ENCODE results near the gene SNAPC4.
"Not testable (repeated sequence)": the region's sequence is repeated elsewhere in the genome, so short reads cannot be mapped to it uniquely, and the experiment has no call there.

SNAPC4 gene

DNA sequence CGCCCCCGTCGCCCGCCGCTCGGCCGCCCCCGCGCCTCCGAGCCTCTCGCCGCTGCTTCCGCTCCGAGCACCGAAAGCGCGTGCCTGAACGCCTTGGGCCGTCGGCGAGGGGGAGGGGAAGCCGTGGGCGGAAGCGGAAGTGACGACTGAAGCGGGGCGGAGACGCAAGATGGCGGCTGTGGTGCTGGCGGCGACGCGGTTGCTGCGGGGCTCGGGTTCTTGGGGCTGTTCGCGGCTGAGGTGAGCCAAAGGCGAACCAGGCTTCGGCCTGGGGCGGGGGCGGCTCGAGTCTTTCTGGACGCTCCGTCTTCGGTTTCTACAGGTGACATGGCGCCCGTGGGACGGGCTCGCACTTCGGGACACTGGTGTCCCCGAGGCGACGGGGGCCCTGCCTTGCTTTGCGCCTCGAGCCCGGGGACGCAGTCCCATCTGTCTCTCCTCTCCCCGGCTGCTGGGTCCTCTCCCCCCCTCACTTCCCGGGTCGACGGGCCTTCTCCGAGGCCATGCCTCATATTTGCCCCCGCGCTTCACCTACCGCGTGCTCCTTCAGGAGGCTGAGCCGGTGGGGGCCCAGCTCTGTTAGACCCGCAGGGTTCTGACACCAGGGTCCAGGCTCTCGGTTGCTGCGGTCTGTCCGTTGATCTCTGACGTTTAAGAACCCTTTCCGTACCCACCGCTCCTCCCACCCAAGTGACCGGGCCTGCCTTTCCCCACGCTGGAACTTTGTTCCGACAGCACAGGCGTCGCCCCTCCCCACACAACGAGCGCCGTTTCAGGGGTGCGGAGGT is 10.7 kb upstream of the SNAPC4 start, which contains the start of the genes ENTR1 and PMPCA:
ENTR1 (minus strand) TSS at position 115 of the 788 bp plus-strand sequence. CDS start 217 bp downstream, outside the sequence.
PMPCA (plus strand) TSS at position 159 of the 788 bp plus-strand sequence; CDS start at position 170, 11 bp downstream.
- peak; percentile 80 for DNase-seq (ENCODE audit: low read depth)

DNA sequence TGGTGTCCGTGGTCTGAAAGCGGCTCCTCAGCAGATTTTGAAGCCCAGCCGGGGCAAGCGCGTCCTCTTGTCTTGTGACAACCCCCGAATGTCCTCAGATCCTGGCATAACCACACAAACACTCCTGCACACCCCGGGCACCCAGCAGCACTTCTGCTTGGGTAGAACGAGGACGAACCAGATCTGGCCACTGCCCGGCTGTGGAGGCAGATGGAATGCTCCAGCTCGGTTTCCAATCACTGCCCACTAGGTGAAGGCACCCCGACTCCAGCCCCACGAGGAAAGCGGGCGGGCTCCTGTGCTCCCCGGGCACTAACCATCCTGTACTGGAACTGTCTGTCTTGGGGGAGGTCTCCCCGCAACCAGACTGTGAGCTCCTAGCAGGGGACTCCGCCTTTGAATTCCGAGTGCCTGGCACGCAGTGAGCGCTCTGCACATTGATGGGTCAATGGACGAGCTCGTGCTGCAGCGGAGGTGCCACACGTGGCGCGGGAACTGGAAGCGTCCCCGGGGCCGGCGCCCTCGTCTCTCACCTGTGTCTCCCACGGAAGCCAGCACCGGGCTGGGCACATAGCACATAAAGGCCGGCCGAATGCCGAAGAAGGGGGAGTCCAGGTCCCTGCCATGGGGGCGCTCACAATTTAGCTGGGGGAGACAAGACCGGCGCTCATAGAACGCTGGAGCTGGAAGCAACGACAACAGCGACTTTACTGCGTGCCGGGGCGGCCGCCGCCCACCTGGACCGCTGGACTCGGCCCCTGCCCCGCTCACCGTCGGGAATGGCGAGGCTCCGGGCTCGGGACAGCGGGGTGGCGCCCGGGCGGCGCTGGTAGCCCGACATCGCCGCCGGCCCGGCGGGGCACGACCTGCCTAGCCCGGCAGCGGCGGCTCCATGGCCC is 9.8 kb upstream of the SNAPC4 start:
- DNase-seq (ENCODE audit: low read depth) = peak; percentile 45

DNA sequence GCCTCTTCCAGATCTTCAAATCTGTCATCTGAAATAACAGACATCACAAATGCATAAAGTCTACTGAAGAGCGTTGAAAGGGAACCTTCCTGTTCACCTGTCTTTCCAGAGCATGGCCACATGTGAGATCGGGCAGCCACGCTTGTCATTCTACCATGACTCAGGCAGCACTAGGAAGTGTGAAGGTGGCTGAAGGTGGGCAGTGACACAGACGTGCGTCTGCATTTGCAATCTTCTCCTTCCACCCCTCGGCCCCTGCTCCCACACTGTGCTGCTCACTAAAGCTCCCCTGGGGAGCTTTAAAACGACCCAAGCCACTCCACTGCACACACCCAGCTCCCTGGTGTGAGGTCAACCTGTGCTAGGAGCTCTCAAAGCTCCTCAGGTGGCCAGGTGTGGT is 7.9 kb upstream of the SNAPC4 start:
- DNase-seq (ENCODE audit: low read depth) = no peak

DNA sequence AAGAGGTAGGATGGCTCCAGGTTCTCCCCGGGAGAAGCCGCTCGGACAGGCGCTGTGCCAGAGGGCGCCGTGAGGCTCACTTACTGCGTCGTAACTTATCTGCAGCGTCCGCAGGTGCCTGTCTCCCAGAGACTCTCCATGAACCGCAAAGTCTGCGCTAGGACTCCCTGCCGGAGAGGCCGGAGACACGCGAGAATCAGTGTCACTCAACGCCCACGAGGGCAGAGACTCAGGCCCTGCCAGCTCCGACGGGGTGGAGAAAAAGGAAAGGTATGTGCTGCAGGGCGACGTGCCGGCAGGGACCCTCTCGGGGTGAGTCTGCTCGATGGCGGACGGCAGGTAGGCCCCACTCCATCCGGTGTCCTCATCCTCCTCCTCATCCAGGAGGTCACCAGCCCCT is 7.1 kb upstream of the SNAPC4 start:
- not testable (repeated sequence) for DNase-seq (ENCODE audit: low read depth)

DNA sequence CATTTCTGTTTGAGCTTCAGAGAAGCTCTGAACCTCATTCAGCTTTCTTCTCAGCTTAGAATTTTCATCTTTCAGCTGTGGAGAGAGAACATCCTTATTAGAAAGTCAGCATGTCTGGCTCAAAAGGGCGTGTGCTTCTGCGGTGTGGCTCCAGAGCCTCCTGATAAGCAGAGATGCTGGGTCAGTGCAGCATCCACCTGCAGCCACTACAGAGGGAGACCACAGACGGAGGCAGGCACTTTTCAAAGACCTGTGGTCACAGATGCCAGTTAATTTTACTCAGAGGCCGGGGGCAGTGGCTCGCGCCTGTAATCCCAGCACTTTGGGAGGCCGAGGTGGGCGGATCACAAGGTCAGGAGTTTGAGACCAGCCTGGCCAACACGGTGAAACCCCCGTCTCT is 5.9 kb upstream of the SNAPC4 start:
- not testable (repeated sequence) for DNase-seq (ENCODE audit: low read depth)

DNA sequence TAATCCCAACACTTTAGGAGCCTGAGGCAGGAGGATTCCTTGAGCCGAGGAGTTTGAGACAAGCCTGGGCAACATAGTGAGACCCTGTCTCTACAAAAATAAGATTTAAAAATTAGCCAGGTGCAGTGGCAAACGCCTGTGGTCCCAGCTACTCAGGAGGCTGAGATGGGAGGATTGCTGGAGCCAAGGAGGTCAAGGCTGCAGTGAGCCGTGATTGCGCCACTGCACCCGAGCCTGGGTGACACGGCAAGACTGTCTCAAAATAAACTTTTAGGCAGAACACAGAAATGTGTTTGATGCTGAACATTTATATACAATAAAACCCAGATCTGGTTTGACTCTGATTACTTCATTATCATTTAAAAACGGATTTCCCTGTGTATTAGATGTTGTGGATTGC is 5.5 kb upstream of the SNAPC4 start:
- no peak for DNase-seq (ENCODE audit: low read depth)

DNA sequence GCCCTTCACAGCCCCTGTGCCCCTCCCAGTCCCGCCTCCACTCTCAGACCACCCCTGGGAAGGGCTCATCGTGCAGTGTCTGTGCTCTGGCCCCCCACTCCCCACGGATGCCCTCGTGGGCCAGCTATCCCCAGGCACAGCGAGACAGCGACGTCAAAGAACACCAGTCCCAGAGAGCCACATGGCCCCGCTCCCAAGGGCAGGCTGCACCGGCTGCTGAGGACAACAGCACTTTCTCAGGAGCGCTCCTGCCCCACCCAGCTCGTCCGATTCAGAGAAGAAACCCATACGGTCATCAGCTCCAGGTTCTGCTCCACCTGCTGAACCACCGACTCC is 4.8 kb upstream of the SNAPC4 start:
- no peak for DNase-seq (ENCODE audit: low read depth)

DNA sequence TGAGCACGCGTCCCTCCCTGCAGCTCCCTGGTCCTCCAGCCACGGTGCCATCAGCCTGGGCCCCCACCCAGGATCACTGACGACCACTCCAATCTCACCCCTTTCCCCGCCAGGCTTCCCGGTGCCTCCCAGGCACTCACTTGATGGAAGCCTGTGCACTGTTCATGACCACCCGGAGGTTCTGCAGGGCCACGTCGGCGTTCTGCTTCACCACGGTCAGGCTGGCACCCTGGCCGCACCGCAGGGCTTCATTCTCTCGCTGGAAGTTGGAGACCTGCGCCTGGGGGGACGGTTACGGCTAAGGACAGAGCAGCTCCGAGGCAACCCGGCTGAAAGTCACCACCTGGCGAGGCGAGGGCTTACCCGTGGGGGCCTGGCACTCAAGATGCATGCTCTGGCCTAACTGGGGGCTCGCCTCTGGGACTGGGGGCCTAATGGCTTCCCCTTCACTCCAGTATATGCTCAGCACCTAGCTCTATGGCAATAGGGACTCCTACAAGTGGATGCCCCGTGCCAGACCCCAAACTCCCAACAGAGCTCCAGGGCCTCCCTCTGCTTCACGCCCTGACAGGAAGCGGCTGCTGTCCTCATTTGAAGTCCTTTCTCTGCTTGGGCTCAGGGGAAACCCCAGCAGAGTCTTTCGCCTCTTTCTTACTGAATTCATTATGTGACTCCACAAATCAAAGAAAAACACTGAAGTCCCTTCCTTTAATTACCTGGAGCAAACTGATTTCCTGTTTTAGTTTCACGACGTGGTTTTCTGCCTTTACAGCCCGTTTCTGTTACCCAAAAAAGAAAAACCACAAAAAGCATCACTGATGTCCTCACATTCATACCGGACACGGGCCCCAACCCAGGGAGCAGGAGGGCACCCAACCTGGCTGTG is 4.2 kb upstream of the SNAPC4 start:
- DNase-seq (ENCODE audit: low read depth) = no peak

DNA sequence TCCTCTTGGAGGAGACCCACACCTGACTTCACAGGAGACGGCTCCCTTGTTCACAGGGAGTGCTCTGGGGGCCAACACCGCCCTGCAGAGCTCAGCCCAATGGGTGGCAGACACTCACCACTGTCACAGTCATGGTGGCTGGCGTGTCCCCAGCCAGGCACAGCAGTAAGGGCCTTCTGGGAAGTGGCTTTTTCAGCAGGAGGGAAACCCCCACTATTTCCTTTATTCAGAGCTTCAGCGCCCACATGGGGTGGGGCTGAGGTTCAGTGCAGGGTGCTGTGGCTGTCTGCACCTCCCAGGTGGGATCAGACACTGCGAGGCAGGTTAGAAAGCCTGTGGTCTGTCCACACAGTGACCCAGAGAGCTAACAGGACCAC is 3.6 kb upstream of the SNAPC4 start:
- DNase-seq (ENCODE audit: low read depth) = no peak

DNA sequence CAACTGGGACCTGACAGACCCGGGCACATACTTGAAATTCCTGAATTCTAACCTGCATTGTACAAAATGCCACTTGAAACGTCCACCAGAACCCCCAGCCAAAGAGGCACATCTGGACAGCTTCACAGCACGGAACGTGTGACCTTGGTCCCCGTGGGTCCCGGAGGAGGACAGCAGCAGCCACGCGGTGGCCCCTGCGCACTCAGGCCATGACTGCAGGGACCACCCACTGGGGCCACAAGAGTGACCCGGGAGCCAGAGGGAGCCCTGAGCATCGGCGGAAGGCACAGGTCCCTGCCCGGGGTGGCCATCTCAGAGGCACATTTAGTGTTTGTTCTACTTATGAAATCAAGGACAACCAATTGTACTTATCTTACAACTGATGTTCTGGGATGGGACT is 2.1 kb upstream of the SNAPC4 start:
- no peak for DNase-seq (ENCODE audit: low read depth)

DNA sequence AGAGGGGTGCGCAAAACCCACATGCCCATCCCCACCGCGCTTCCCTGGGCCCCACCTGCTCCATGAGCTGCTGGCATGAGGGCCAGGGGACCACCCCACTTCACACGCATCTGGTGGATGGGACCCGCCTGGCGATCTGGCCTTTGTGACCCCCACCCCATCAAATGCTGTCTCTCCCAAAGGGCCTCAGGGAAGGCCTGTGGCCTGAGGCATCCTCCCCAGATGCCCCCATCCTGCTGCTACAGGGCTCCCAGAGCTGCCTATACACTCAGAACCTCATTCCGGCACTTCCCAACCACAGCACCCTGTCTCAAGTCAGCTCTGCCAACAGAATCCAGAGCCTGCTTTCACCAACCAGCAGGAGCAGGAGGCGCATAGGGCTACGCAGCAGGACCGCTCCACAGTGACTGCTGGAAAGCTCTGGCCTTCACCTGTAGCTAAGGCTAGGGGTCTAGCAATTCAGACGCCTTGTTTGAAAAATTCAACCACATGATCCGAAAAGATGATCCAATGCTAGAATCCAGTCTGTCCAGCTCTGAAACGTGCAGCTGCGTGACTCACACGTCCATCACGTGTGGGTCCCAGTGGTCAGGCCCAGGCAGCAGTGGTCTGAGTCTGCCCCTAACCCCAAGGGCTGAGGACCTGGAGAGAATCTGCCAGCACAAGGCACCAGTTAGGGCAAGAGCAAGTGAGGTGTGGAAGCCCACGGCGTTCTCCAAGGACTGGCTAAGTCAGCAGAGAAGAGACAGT is 1.4 kb upstream of the SNAPC4 start:
- peak; percentile 14 for DNase-seq (ENCODE audit: low read depth)

DNA sequence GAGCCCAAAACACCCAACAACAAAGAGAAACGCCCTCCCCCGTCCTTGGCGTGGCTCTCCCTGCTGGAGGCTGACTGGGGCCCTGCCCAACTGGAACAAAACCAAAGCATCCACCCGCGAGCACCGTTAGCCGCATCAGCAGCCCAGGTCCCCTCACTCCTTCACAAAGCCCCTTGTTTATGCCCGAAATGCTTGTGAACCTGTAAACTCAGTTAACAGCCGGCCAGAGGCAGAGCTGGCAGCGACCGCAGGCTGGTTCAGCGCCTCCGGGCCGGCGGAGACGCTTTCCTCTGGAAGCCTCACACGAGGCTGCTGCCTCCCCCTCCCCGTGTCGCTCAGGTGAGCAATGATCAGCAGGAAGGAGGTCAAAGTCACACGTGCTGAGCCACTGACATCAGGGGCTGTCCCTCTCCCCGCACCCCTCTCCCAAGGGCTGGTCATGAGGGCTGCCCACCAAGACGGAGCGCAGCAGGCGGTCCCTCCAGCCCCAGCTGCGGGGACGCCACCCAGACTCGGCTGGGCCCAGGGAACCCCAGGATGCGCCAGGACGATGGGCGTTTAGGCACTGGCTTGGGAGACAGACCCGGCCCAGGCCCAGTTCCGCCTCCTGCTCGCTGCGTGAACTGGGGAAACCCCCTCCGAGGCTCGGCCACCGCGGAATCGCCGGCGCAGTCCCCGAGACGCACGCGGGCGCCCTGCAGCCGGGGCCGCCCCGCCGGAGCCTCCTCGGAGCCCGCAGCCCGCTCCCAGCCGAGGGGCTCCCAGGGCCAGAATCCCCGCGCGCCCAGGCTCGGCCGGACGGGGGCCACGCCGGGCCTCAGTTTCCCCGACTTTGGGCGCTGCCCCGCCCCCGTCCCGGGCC is 563 bp downstream of the SNAPC4 start:
- DNase-seq (ENCODE audit: low read depth) = no peak

DNA sequence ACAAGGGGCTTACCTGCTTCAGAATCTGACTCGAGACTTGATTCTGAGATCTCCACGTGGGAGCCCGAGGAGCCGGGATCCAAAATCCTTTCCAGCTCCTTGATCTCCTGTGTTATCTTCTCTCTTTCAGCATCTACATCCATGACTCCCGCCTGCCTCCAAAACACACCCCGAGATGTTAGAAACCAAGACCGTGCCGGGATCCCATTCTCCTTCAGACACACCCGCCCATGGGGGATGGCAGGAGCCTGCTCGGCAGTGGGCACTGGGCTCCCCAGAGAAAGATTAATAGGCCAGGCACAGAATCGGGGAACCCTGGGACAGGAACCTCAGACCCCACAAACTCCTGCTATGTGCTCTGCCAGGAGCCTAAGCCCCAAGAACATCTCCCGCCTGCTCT is 1.7 kb downstream of the SNAPC4 start:
- no peak for DNase-seq (ENCODE audit: low read depth)

DNA sequence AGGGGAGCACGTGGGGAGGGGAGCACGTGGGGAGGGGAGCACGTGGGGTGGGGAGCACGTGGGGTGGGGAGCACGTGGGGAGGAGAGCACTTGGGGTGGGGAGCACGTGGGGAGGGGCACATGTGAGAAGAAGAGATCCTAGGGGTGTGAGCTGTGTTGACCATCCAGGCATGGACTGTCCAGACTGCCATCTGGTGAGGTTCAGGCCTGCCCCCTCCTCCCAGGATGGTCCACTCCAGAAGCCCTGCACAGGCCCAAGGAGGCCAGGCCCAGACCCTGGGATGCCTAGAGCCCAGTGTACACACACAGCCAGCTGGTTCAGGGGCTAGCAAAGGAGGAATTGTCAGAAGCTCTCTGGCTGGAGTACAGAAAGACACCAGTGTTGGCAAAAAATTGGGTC is 2.3 kb downstream of the SNAPC4 start:
- no peak for DNase-seq (ENCODE audit: low read depth)

DNA sequence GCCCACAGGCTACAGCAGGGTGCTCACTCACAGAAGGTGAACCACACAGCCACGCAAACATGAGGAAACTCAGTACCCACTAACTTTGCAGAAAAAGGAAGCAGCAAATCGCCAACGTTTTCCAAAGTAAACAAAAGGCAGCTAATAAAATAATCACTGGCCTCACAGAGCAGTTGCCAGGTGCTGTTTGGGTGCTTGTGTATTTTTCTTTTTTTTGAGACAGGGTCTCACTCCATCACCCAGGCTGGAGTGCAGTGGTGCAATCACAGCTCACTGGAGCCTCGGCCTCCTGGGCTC is 3.8 kb downstream of the SNAPC4 start:
- DNase-seq (ENCODE audit: low read depth) = no peak

DNA sequence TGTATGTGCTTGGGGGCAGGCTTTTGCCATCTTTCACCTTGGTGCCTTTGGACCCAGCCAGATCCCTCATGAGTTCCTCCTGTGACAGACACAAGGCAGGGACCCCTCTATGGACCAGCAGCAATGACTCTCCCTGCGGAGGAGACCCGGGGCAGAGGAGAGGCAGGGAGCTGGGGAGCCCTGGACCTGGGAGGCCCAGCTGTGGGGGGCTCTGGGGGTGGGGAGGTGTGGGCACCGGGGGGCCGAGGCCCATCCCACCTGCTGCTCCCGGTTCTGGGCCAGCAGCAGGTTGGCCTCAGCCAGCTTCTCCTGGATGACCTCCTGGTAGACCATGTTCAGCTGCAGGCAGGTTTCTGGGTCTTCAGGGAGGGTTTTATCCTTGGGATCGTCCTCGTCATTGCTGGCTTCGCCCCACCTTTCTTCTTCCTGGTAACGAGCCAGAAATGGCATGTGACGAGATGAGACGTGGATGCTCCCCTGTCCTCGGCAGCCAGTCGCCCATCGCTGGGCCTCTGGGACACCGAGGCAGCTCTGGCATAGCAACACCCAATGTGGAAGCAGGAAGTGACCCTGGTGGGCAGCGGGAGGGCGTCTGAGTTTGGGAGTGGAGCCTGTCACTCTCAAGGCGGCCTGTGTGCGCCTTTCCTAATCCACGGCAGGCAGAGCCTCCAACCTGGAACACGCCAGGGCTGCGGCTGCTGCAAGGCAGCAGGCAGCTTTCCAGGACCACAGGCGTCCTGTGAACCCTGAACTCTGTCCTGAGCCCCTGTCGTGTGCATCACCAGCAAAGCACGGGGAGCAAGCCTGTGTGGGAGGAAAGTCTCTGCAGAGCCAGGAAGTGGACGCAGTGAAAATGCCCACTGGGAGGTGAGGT is 4.4 kb downstream of the SNAPC4 start:
- no peak for DNase-seq (ENCODE audit: low read depth)

DNA sequence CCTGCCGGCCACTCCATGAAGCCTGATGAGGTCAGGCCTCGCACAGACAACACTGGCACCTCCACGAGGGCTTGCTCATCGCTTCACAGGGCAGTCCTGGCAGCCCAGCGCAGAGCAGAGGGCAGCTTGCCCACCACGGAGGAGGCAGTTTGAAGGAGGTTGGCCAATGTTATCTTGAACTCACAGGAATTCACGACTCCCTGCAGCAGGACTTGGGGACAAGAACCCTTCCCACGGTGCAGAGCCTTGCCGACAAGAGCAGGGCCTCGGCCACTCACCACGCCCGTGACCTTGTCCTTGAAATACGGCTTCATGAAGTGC is 5.0 kb downstream of the SNAPC4 start:
- no peak for DNase-seq (ENCODE audit: low read depth)

DNA sequence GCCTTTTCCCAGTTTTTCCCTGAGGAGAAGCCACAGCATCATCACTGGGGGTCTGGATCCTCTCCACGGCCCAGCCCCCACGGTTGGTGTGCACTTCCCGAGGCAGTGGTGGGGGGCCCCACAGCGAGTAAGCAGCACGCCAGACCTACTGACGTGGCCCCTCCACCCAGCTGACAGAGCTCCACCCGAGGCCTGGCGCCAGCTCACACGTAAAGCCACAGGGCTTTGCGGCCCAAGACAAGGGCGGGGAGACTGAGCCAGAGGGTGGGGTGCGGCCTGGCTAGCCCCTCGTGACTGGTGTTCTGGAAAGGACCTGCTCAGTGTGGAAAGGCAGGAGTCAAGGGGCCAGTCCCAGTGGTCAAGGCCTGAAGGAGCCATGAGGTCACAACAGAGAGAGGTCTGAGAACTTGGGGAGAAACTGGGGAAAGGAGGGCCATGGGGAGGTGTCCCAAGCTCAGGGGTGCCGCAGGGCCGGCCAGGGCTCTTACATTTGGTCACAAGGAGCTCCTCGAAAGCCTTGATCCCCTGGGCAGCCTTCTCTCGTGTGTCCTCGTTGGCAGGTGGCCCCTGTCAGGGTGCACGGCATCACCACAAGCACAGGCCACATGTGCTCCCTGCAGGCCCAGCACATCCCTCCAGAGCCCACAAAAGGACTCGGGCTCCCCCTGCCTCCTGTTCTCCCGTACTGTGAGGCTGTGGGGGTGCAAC is 5.5 kb downstream of the SNAPC4 start:
- no peak for DNase-seq (ENCODE audit: low read depth)

DNA sequence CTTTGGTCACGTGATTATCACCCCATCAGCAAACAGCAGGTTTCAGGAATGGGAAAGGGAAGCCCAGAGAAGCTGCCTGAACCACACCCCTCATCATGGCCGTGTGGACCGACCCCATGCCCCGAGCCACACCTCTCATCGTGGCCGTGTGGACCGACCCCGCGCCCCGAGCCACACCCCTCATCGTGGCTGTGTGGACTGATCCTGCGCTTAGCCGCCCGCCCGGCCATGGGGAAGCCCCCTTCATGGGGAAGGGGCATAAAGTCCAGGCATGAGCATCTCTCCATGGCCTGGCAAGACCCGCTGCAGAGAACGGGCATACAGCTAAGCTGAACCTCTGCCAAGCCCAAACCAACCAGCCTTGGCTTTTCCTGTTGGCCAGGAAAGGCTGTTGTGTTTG is 6.4 kb downstream of the SNAPC4 start:
- DNase-seq (ENCODE audit: low read depth) = no peak

All from amniotic epithelial cell (primary cell).